ENCODE results near the gene MAPK6. TPM values are rescaled to one million over a fixed set of nuclear protein-coding genes. Genes with fewer than 3 reads are reported as not detected.
"Not testable (repeated sequence)": the region's sequence is repeated elsewhere in the genome, so short reads cannot be mapped to it uniquely, and the experiment has no call there.

Gene MAPK6
- total RNA-seq, 6 donors from 2014 or later = 6.7 to 34.1 (median 24.4) TPM

- Histone ChIP-seq H3K27ac (no peak overlapping the region), H3K27me3 (no peaks in the 10 kb centered on the region), H3K9me3 (peaks cover 0 to 3% (median 0%) of the 10 kb centered on the region in 4 donors), H3K4me1 (peaks cover 9 to 33% (median 17%) of the 10 kb centered on the region in 4 donors), H3K4me3 (no peak overlapping the region), H3K36me3 (no peaks in the 10 kb centered on the region)
- ATAC-seq (ENCODE audit: low FRiP score in 2 of 2) = no peak
- no peak for DNase-seq
- 61 to 84% methylated on average over 2 of the region's 2 CpGs for WGBS, 2 donors
- TF ChIP-seq POLR2A (IDR thresholded peaks at IDR 0.05) (no peak), EP300 (IDR thresholded peaks at IDR 0.05) (no peak), CTCF (IDR thresholded peaks at IDR 0.05) (no peak)
Observed at GRCh38 chr15:52037889-52038505, 19.0 kb downstream of the MAPK6 start.

GRCh38 chr15:52039925-52040781 is 21.1 kb downstream of the MAPK6 start:
- H3K27me3 ChIP-seq = no peaks in the 10 kb centered on the region
- no peaks in the 10 kb centered on the region for H3K9me3 ChIP-seq
- ATAC-seq (ENCODE audit: low FRiP score in 2 of 2) = peak in 1 of 2 donors; percentile 55
- peaks cover 9 to 34% (median 18%) of the 10 kb centered on the region in 4 donors for H3K4me1 ChIP-seq
- peak overlapping the region in 1 of 4 donors; percentile 1 for H3K27ac ChIP-seq
- DNase-seq = peak in 1 of 2 donors; percentile 30
- H3K36me3 ChIP-seq = no peaks in the 10 kb centered on the region
- TF ChIP-seq CTCF (IDR thresholded peaks at IDR 0.05) (no peak), POLR2A (IDR thresholded peaks at IDR 0.05) (no peak), EP300 (IDR thresholded peaks at IDR 0.05) (no peak), POLR2AphosphoS5 (IDR thresholded peaks at IDR 0.05) (no peak)
- WGBS, 2 donors = 67 to 70% methylated on average over 3 of the region's 3 CpGs
- no peak overlapping the region for H3K4me3 ChIP-seq

GRCh38 chr15:52042051-52042851 is 23.2 kb downstream of the MAPK6 start:
- ATAC-seq (ENCODE audit: low FRiP score in 2 of 2) (no peak), DNase-seq (no peak)
- Histone ChIP-seq H3K4me1 (peaks cover 12 to 42% (median 30%) of the 10 kb centered on the region in 4 donors), H3K27ac (no peak overlapping the region), H3K4me3 (no peak overlapping the region), H3K36me3 (peaks cover 0 to 7% (median 0%) of the 10 kb centered on the region in 4 donors), H3K9me3 (no peaks in the 10 kb centered on the region), H3K27me3 (no peaks in the 10 kb centered on the region)
- 90 to 93% methylated on average over 6 of the region's 6 CpGs for WGBS, 2 donors
- TF ChIP-seq POLR2AphosphoS5 (IDR thresholded peaks at IDR 0.05) = no peak
- TF ChIP-seq CTCF (IDR thresholded peaks at IDR 0.05) = no peak
- TF ChIP-seq EP300 (IDR thresholded peaks at IDR 0.05) = no peak
- TF ChIP-seq POLR2A (IDR thresholded peaks at IDR 0.05) = no peak

- not testable (repeated sequence) for ATAC-seq (ENCODE audit: low FRiP score in 2 of 2); H3K4me3 ChIP-seq; H3K27ac ChIP-seq; DNase-seq; H3K9me3 ChIP-seq; H3K27me3 ChIP-seq
- WGBS, 2 donors = 47 to 56% methylated on average over 8 of the region's 8 CpGs
- Histone ChIP-seq H3K4me1 (peaks cover under 1 to 31% (median 19%) of the 10 kb centered on the region in 4 donors), H3K36me3 (peaks cover 0 to 25% (median 7%) of the 10 kb centered on the region in 4 donors)
- TF ChIP-seq CTCF (IDR thresholded peaks at IDR 0.05) = peak in 2 of 6 experiments; percentile 9 to 15
Observed at GRCh38 chr15:52045795-52046298, 26.8 kb downstream of the MAPK6 start.

- H3K4me3 ChIP-seq; H3K9me3 ChIP-seq; H3K27ac ChIP-seq; H3K27me3 ChIP-seq; ATAC-seq (ENCODE audit: low FRiP score in 2 of 2): not testable (repeated sequence)
- Histone ChIP-seq H3K4me1 (peaks cover 0 to 28% (median 15%) of the 10 kb centered on the region in 4 donors), H3K36me3 (peaks cover 0 to 26% (median 8%) of the 10 kb centered on the region in 4 donors)
- peak in 1 of 2 donors; percentile 55 for DNase-seq
- WGBS, 2 donors = 45 to 60% methylated on average over 5 of the region's 5 CpGs
Observed at GRCh38 chr15:52046552-52046951, 27.5 kb downstream of the MAPK6 start.
